Brain microvascular endothelial cell (primary cell): Measurements from ENCODE around the gene MDGA2.

Experiments
- DNase-seq: peaks from one replicate; pipeline ENCODE4 v3.0.0-alpha.2; 2020
- H3K27ac ChIP-seq: fragments of 250-450 bp; sonication (Bioruptor Pico); 2 replicates; pipeline ENCODE4 v1.5.1; 2020; ENCODE audit warnings: mild to moderate bottlenecking, moderate library complexity
- H3K27me3 ChIP-seq: fragments of 250-450 bp; sonication (Bioruptor Pico); replicated peaks from 2 replicates; pipeline ENCODE4 v1.5.1; 2020; ENCODE audit warnings: mild to moderate bottlenecking
- H3K36me3 ChIP-seq: fragments of 250-450 bp; sonication (Bioruptor Pico); replicated peaks from 2 replicates; pipeline ENCODE4 v1.5.1; 2020; ENCODE audit warnings: mild to moderate bottlenecking
- H3K4me3 ChIP-seq: 2 replicates; pipeline ENCODE4 v1.5.1; 2011; ENCODE audit warnings: low read depth, mild to moderate bottlenecking, control low read depth, low read length, moderate library complexity
- in situ Hi-C: cut with HindIII; loops from 2 replicates; pipeline ENCODE4 v1.10.0; 2017; ENCODE audit warnings: low sequenced_read_pairs, low pct_ligation_motif_present
- TF ChIP-seq, protein P1 (sequence below): IDR thresholded peaks from 2 replicates; pipeline ENCODE4 v1.5.1; 2011; ENCODE audit warnings: low read depth, mild to moderate bottlenecking, moderate library complexity, low read length, control low read depth, inconsistent platforms; ENCODE audit errors: missing control alignments

Gene MDGA2

DNA sequence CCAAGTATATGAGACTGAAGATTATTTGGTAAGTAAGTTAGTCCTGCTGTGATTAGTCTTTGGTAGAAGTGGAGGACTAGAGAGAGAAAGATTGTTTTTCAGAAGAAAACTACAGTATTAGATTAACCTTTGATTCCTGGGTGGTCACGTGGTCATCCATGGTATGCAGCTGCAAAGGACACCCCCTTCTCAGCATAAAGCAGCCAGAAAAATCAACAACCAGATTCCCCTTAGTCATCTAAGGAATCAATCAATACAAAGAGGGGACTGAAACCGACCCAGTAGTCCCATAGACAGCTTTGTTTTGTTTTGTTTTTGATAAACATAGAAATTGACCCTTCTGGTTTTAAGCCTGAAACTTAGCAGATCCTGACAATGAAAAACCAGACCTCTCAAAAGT lies 30.3 kb upstream of the MDGA2 start:
- TF ChIP-seq, protein P1, sequence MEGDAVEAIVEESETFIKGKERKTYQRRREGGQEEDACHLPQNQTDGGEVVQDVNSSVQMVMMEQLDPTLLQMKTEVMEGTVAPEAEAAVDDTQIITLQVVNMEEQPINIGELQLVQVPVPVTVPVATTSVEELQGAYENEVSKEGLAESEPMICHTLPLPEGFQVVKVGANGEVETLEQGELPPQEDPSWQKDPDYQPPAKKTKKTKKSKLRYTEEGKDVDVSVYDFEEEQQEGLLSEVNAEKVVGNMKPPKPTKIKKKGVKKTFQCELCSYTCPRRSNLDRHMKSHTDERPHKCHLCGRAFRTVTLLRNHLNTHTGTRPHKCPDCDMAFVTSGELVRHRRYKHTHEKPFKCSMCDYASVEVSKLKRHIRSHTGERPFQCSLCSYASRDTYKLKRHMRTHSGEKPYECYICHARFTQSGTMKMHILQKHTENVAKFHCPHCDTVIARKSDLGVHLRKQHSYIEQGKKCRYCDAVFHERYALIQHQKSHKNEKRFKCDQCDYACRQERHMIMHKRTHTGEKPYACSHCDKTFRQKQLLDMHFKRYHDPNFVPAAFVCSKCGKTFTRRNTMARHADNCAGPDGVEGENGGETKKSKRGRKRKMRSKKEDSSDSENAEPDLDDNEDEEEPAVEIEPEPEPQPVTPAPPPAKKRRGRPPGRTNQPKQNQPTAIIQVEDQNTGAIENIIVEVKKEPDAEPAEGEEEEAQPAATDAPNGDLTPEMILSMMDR, result no peak
- in situ Hi-C loops, result no loop called here
- no peak overlapping the region for H3K4me3 ChIP-seq
- no peak overlapping the region for H3K27ac ChIP-seq
- DNase-seq, result no peak
- no peaks in the 10 kb centered on the region for H3K36me3 ChIP-seq
- H3K27me3 ChIP-seq, result no peaks in the 10 kb centered on the region

DNA sequence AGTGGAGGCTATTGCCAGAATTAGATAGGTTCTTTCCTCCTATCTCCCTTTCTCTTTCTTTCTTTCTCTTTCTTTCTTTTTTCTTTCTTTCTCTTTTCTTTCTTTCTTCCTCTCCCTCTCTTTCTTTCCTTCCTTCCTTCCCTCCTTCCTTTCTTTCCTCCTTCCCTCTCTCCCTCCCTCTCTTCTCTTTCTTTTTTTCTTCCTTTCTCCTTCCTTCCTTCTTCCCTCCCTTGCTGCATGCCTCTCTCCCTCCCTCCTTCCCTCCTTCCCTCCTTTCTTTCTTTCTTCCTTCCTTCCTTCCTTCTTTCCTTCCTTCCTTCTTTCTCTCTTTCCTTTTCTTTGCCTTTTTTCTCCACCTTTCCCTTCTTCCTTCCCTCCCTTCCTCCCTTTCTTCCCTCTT lies 16.4 kb upstream of the MDGA2 start:
- no peak overlapping the region for H3K4me3 ChIP-seq
- no peak for DNase-seq
- no peaks in the 10 kb centered on the region for H3K27me3 ChIP-seq
- no peak overlapping the region for H3K27ac ChIP-seq
- TF ChIP-seq, protein P1, result no peak
- in situ Hi-C loops, result no loop called here
- no peaks in the 10 kb centered on the region for H3K36me3 ChIP-seq

DNA sequence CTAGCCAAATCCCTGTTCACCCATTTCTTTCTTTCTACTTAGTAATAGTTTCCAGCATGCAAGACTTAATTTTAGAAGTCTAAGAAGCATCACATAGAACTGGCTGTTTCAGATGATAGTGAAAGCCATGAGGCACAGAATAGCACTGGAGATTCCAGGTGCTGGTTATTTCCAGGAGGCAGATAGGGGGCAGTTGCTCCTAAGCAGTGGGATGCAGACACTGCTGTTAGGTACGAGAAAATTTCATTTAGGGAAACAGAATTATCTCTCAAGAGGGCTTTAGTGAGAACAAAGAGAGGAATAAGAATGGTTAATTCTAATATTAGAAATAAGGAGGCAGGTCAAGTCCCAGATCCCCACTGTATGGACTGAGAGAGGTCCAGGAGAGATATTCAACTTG lies 3.6 kb upstream of the MDGA2 start:
- TF ChIP-seq, protein P1, result peak; percentile 55
- no peak overlapping the region for H3K27ac ChIP-seq
- in situ Hi-C loops, result no loop called here
- peaks cover 4% of the 10 kb centered on the region for H3K27me3 ChIP-seq
- no peak for DNase-seq
- no peak overlapping the region for H3K4me3 ChIP-seq
- no peaks in the 10 kb centered on the region for H3K36me3 ChIP-seq

DNA sequence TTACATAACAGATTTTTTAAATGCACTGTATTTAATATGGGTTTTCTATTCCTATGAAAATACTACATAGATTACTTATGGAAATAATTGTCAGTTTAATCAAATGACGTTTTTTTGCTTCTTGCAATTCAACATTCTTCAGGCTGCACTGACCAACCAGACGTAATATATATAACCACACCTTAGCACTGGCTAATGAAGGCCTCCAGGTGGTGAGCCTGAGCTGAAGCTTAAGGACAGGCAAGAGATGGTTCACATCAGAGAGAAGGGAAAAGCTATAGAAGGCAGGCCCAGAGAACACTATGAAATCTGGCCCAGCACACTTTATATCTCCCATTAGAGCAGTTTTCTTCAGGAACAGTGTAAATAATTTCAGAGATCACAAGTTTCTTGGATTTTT lies 2.8 kb upstream of the MDGA2 start:
- TF ChIP-seq, protein P1, result no peak
- H3K27ac ChIP-seq, result no peak overlapping the region
- DNase-seq, result no peak
- no peak overlapping the region for H3K4me3 ChIP-seq
- in situ Hi-C loops, result no loop called here
- no peaks in the 10 kb centered on the region for H3K36me3 ChIP-seq
- peaks cover 4% of the 10 kb centered on the region for H3K27me3 ChIP-seq

DNA sequence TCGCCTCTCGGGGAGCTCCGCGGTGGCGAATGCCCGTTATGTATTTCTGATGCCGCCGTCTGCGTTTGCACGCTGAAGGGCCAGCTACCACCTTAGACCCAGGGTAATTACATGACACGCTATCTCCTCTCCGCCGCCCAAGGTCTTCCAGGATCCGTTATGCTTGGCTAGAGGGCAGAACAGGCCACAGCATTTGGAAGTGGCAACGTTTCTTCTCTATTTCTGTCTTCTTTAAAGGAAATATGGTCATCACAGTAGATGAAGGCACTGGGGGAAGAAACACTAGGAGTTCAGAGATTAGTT lies 861 bp upstream of the MDGA2 start:
- no peak for DNase-seq
- in situ Hi-C loops, result no loop called here
- TF ChIP-seq, protein P1, result no peak
- no peaks in the 10 kb centered on the region for H3K36me3 ChIP-seq
- peak overlapping the region; percentile 59 for H3K4me3 ChIP-seq
- H3K27ac ChIP-seq, result no peak overlapping the region
- peaks cover 4% of the 10 kb centered on the region for H3K27me3 ChIP-seq

DNA sequence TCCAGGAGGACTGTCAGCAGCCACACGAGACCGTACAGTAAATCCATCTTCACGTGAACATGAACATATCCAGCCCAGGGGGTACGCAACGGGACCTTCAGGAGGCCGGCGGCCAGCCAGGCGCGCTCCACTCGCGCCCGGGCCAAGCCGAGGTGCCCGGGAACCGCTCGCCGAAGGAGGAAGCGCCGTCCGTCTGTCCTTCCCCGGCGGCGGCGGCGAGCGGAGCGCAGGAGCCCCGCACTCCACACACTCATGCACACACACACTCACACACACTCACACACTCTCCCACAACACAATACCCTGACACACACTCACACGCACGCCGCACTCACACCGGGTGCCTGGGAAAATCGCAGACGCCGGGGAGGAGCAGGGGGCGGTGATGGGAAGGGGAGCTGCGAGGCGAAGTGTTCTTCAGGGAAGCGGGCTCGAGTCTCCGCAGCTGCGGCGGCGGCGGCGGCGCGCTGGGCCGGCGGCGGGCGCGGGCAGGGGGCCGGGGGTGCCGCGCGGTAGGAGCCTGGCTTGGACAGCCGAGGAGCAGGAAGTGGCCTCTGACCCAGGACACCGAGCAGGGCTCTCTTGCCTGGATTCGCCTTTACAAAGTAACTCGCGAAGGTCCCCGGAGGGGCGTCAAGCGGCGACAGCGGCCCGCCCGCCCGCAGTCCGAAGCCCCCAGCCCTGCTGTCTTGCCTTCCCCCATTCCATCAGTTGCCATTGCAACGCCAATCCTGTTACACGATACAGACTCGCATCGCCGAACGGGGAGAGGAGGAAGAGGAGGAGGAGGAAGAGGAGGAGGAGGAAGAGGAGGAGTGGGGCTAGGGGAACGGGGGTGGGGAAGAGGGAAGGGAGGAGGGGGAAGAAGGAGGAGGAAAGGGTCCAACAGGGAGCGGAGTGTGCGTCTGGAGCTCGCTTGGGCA lies 601 bp downstream of the MDGA2 start:
- H3K27ac ChIP-seq, result no peak overlapping the region
- H3K36me3 ChIP-seq, result no peaks in the 10 kb centered on the region
- in situ Hi-C loops, result no loop called here
- H3K4me3 ChIP-seq, result peak overlapping the region; percentile 59
- TF ChIP-seq, protein P1, result no peak
- DNase-seq, result no peak
- H3K27me3 ChIP-seq, result peaks cover 4% of the 10 kb centered on the region
